CD8-positive, alpha-beta memory T cell (primary cell): ENCODE measurements around the gene IGF2BP1. TPM values are rescaled to one million over a fixed set of nuclear protein-coding genes. Genes with fewer than 3 reads are reported as not detected.

Experiments used
- CTCF ChIA-PET: fragments of 350-600 bp; sonication (Branson Sonifier 250); formaldehyde crosslinking; loops from one replicate; lab custom pipeline; 2021; ENCODE audit warnings: antibody characterized with exemption; lab: Charles Lee
- POLR2A ChIA-PET: fragments of 350-600 bp; sonication (Branson Sonifier 250); formaldehyde crosslinking; loops from one replicate; lab custom pipeline; 2021; ENCODE audit warnings: antibody characterized with exemption; lab: Charles Lee
- DNase-seq, 5 donors: peaks; one replicate each; pipeline versions ENCODE4 v3.0.0 to v3.0.0-alpha.2; 2020 to 2022; ENCODE audit warnings: mixed read lengths in 1 of 5
- H3K27ac ChIP-seq: one replicate; pipeline ENCODE4 v1.7.0; 2013; ENCODE audit warnings: low read depth, mild to moderate bottlenecking, low read length, moderate library complexity
- H3K27me3 ChIP-seq: 2 replicates; pipeline ENCODE4 v1.7.0; 2013; ENCODE audit warnings: low read length, mild to moderate bottlenecking; ENCODE audit not compliant: insufficient read depth, poor library complexity, severe bottlenecking
- H3K36me3 ChIP-seq: 2 replicates; pipeline ENCODE4 v1.7.0; 2013; ENCODE audit warnings: mild to moderate bottlenecking, low read length, moderate library complexity; ENCODE audit not compliant: insufficient read depth
- H3K4me1 ChIP-seq: 2 replicates; pipeline ENCODE4 v1.7.0; 2013; ENCODE audit warnings: mild to moderate bottlenecking, low read length, moderate library complexity; ENCODE audit not compliant: insufficient read depth
- H3K4me3 ChIP-seq: 2 replicates; pipeline ENCODE4 v1.7.0; 2013; ENCODE audit warnings: mild to moderate bottlenecking, low read length
- H3K9me3 ChIP-seq: 2 replicates; pipeline ENCODE4 v1.7.0; 2013; ENCODE audit warnings: mild to moderate bottlenecking, low read length
- H3K27ac Mint-ChIP-seq, 8 donors: one replicate each; pipeline ENCODE4 v1.8.0; 2020 to 2021; ENCODE audit warnings: mixed read lengths in 8 of 8, mild to moderate bottlenecking in 6 of 8, inconsistent platforms in 3 of 8, moderate library complexity in 3 of 8
- H3K27me3 Mint-ChIP-seq, 2 donors: one replicate each; pipeline ENCODE4 v1.8.0; 2020 to 2021; ENCODE audit warnings: mixed read lengths in 2 of 2, mild to moderate bottlenecking in 1 of 2, moderate library complexity in 1 of 2
- H3K36me3 Mint-ChIP-seq, 3 donors: one replicate each; pipeline ENCODE4 v1.8.0; 2020 to 2021; ENCODE audit warnings: mixed read lengths in 3 of 3, inconsistent platforms in 1 of 3, mild to moderate bottlenecking in 1 of 3
- H3K4me1 Mint-ChIP-seq, 3 donors: one replicate each; pipeline ENCODE4 v1.8.0; 2020 to 2021; ENCODE audit warnings: mixed read lengths in 3 of 3, inconsistent platforms in 1 of 3, mild to moderate bottlenecking in 1 of 3
- H3K4me3 Mint-ChIP-seq, 7 donors: one replicate each; pipeline ENCODE4 v1.8.0; 2020 to 2021; ENCODE audit warnings: mixed read lengths in 7 of 7, mild to moderate bottlenecking in 6 of 7, moderate library complexity in 4 of 7, inconsistent platforms in 2 of 7
- H3K9me3 Mint-ChIP-seq, 5 donors: one replicate each; pipeline ENCODE4 v1.8.0; 2020 to 2022; ENCODE audit warnings: mixed read lengths in 5 of 5, mild to moderate bottlenecking in 3 of 5, moderate library complexity in 2 of 5, inconsistent platforms in 1 of 5
- polyA plus RNA-seq: library from polyadenylated mRNA; unstranded; fragments of 300-500 nt; fragmentation: Illumina TruSeq; gene quantifications from one replicate; pipeline ENCODE4 v1.2.3, GENCODE V29; 2021
- total RNA-seq, 2 experiments: library from RNA; stranded (reverse); gene quantifications; one replicate each; pipeline ENCODE4 v1.2.3, GENCODE V29; 2021

Gene IGF2BP1
- total and polyA plus RNA-seq, 3 experiments from 2014 or later, result 0.24 to 0.28 TPM; not detected in 1

DNA sequence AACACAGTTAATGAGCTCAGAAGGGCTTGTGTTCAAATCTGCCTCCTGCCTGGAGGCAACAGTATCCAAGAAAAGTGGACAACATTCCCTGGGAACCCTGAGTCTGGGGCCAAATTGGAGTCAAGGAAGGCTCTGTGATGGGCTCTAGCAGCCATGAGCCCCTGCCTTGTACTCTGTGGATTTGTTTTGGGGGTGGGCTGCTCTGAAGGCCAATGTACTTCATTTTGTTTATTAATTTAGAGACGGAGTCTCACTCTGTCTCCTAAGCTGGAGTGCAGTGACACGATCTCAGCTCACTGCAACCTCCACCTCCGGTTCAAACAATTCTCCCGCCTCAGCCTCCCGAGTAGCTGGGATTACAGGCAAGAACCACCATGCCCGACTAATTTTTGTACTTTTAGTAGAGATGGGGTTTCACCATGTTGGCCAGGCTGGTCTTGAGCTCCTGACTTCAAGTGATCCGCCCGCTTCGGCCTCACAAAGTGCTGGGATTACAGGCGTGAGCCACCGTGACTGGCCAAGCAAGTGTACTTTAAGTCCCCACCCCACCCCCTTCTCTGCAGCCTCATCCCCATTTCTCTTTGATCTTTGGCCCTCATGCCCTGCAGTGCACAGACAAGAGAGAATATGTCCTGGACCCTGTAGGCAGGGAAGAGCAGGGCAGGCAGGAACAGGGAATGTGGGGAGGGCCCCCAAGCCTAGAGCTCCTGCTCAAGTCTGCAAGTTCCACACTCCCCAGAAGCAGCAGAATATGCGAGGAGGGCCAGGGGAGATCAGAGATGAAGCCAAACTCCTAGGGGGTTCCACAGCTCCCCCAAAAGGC lies 26.1 kb upstream of the IGF2BP1 start:
- ChIA-PET CTCF (no interaction called here), POLR2A (no interaction called here)
- Histone ChIP-seq H3K4me1 (no peaks in the 10 kb centered on the region), H3K9me3 (no peaks in the 10 kb centered on the region), H3K27ac (no peak overlapping the region), H3K36me3 (no peaks in the 10 kb centered on the region), H3K27me3 (peaks cover 4% of the 10 kb centered on the region), H3K4me3 (no peak overlapping the region)
- H3K4me3 Mint-ChIP-seq, result no peak overlapping the region
- H3K4me1 Mint-ChIP-seq, result no peaks in the 10 kb centered on the region
- H3K9me3 Mint-ChIP-seq, result no peaks in the 10 kb centered on the region
- H3K27me3 Mint-ChIP-seq, result peaks cover 31 to 53% of the 10 kb centered on the region in 2 donors
- no peaks in the 10 kb centered on the region for H3K36me3 Mint-ChIP-seq
- H3K27ac Mint-ChIP-seq, result peak overlapping the region in 1 of 8 donors; percentile 16
- no peak for DNase-seq

DNA sequence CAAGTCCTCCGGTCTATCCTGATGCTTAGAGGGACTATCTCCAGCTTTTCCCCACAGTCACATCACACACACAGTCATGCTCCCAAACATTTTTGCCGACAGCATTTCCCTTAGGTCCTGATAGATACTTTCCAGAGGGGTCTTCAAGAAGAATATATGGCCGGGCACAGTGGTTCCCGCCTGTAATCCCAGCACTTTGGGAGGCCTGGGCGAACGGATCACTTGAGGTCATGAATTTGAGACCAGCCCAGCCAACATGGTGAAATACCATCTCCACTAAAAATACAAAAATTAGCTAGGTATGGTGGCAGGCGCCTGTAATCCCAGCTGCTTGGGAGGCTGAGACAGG lies 24.5 kb upstream of the IGF2BP1 start:
- DNase-seq, result no peak
- Mint-ChIP-seq H3K4me1 (no peaks in the 10 kb centered on the region), H3K9me3 (no peaks in the 10 kb centered on the region), H3K36me3 (no peaks in the 10 kb centered on the region), H3K4me3 (no peak overlapping the region), H3K27ac (no peak overlapping the region), H3K27me3 (peaks cover 24 to 47% of the 10 kb centered on the region in 2 donors)
- Histone ChIP-seq H3K4me3 (no peak overlapping the region), H3K4me1 (no peaks in the 10 kb centered on the region), H3K27ac (peak overlapping the region; percentile 16), H3K9me3 (no peaks in the 10 kb centered on the region), H3K27me3 (peaks cover 4% of the 10 kb centered on the region), H3K36me3 (no peaks in the 10 kb centered on the region)
- ChIA-PET POLR2A (no interaction called here), CTCF (interaction anchor here (1.0 kb wide), 1 partner anchor 12 kb away, joined by 3 read pairs; no protein-coding TSS in a partner anchor)

GRCh38 chr17:48973806-48974205 lies 23.4 kb upstream of the IGF2BP1 start:
- H3K27ac Mint-ChIP-seq, result no peak overlapping the region
- Histone ChIP-seq H3K27me3 (peaks cover 4% of the 10 kb centered on the region), H3K4me3 (no peak overlapping the region), H3K9me3 (no peaks in the 10 kb centered on the region), H3K36me3 (no peaks in the 10 kb centered on the region), H3K27ac (no peak overlapping the region), H3K4me1 (no peaks in the 10 kb centered on the region)
- no peak for DNase-seq
- H3K9me3 Mint-ChIP-seq, result no peaks in the 10 kb centered on the region
- no peaks in the 10 kb centered on the region for H3K36me3 Mint-ChIP-seq
- peaks cover 21 to 40% of the 10 kb centered on the region in 2 donors for H3K27me3 Mint-ChIP-seq
- ChIA-PET POLR2A (no interaction called here), CTCF (no interaction called here)
- H3K4me3 Mint-ChIP-seq, result no peak overlapping the region
- H3K4me1 Mint-ChIP-seq, result no peaks in the 10 kb centered on the region

- Histone ChIP-seq H3K27ac (no peak overlapping the region), H3K27me3 (no peaks in the 10 kb centered on the region), H3K36me3 (no peaks in the 10 kb centered on the region), H3K9me3 (no peaks in the 10 kb centered on the region), H3K4me3 (no peak overlapping the region), H3K4me1 (no peaks in the 10 kb centered on the region)
- peaks cover 9 to 16% of the 10 kb centered on the region in 2 donors for H3K27me3 Mint-ChIP-seq
- POLR2A ChIA-PET, result no interaction called here
- H3K27ac Mint-ChIP-seq, result no peak overlapping the region
- CTCF ChIA-PET, result no interaction called here
- DNase-seq, result no peak
- H3K9me3 Mint-ChIP-seq, result peaks cover 1 to 7% (median 4%) of the 10 kb centered on the region in 5 donors
- H3K4me1 Mint-ChIP-seq, result no peaks in the 10 kb centered on the region
- peaks cover 0 to 4% (median 0%) of the 10 kb centered on the region in 3 donors for H3K36me3 Mint-ChIP-seq
- no peak overlapping the region for H3K4me3 Mint-ChIP-seq
These were observed 15.2 kb upstream of the IGF2BP1 start for GRCh38 chr17:48981927-48982539.

- Histone ChIP-seq H3K36me3 (no peaks in the 10 kb centered on the region), H3K9me3 (no peaks in the 10 kb centered on the region), H3K4me1 (no peaks in the 10 kb centered on the region), H3K27me3 (no peaks in the 10 kb centered on the region), H3K27ac (no peak overlapping the region), H3K4me3 (no peak overlapping the region)
- ChIA-PET CTCF (no interaction called here), POLR2A (no interaction called here)
- Mint-ChIP-seq H3K36me3 (peaks cover 0 to 4% (median 0%) of the 10 kb centered on the region in 3 donors), H3K27ac (no peak overlapping the region), H3K4me3 (no peak overlapping the region), H3K4me1 (no peaks in the 10 kb centered on the region), H3K27me3 (peaks cover 16 to 34% of the 10 kb centered on the region in 2 donors), H3K9me3 (peaks cover 1 to 7% (median 4%) of the 10 kb centered on the region in 5 donors)
- DNase-seq, result no peak
These were observed 11.5 kb upstream of the IGF2BP1 start for GRCh38 chr17:48985436-48986245.

GRCh38 chr17:48989100-48989499 lies 8.1 kb upstream of the IGF2BP1 start:
- no peak overlapping the region for H3K4me3 Mint-ChIP-seq
- no peaks in the 10 kb centered on the region for H3K4me1 Mint-ChIP-seq
- H3K4me3 ChIP-seq, result no peak overlapping the region
- no peaks in the 10 kb centered on the region for H3K9me3 ChIP-seq
- peaks cover 2 to 7% (median 4%) of the 10 kb centered on the region in 5 donors for H3K9me3 Mint-ChIP-seq
- H3K4me1 ChIP-seq, result no peaks in the 10 kb centered on the region
- DNase-seq, result no peak
- H3K27me3 Mint-ChIP-seq, result peaks cover 26 to 58% of the 10 kb centered on the region in 2 donors
- no peaks in the 10 kb centered on the region for H3K36me3 Mint-ChIP-seq
- ChIA-PET POLR2A (no interaction called here), CTCF (interaction anchor here (1.6 kb wide), 1 partner anchor 47 kb away, joined by 4 read pairs; no protein-coding TSS in a partner anchor)
- no peaks in the 10 kb centered on the region for H3K36me3 ChIP-seq
- H3K27ac ChIP-seq, result no peak overlapping the region
- H3K27ac Mint-ChIP-seq, result no peak overlapping the region
- peaks cover 4% of the 10 kb centered on the region for H3K27me3 ChIP-seq

DNA sequence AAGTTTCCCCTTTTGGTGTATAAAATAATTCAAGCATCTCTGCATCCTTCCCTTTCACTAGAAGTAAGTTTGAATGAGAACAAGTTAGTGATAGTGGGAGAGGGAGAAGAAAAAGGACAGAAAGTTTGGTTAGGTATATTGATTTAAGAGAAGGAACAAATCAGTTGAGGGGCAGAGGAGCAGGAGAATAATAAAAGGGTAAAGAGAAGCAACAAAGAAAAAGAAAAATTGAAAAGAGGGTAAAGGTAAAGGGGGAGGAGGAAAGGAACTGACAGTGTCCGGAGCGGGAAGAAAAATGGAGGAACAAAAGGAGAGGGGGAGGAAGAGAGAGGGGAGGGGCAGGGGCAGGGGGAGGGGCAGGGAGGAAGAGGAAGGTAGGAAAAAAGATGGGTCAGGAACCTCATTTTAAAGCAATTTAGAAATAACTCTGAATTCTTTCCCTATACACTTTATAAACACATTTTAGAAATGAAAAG lies 6.3 kb upstream of the IGF2BP1 start:
- no peak overlapping the region for H3K27ac Mint-ChIP-seq
- no peaks in the 10 kb centered on the region for H3K9me3 ChIP-seq
- no peak for DNase-seq
- H3K36me3 ChIP-seq, result no peaks in the 10 kb centered on the region
- peaks cover 21% of the 10 kb centered on the region for H3K27me3 ChIP-seq
- H3K4me3 ChIP-seq, result no peak overlapping the region
- no peak overlapping the region for H3K4me3 Mint-ChIP-seq
- no peak overlapping the region for H3K27ac ChIP-seq
- H3K27me3 Mint-ChIP-seq, result peaks cover 34 to 63% of the 10 kb centered on the region in 2 donors
- no peaks in the 10 kb centered on the region for H3K36me3 Mint-ChIP-seq
- H3K4me1 ChIP-seq, result peaks cover 2% of the 10 kb centered on the region
- CTCF ChIA-PET, result no interaction called here
- H3K9me3 Mint-ChIP-seq, result peaks cover 2 to 11% (median 4%) of the 10 kb centered on the region in 5 donors
- POLR2A ChIA-PET, result no interaction called here
- H3K4me1 Mint-ChIP-seq, result peaks cover 6 to 9% (median 7%) of the 10 kb centered on the region in 3 donors
